ENCODE results near the gene ANKRD29.
A peak's percentile ranks its signal among the peaks of the same experiment; 100 is the strongest.
"Not testable (repeated sequence)": the region's sequence is repeated elsewhere in the genome, so short reads cannot be mapped to it uniquely, and the experiment has no call there.

Gene ANKRD29

GRCh38 chr18:23616258-23616657 is 46.5 kb downstream of the ANKRD29 start:
- no peak for DNase-seq (ENCODE audit: low read depth)

- DNase-seq (ENCODE audit: low read depth), result no peak
Measured at GRCh38 chr18:23614891-23615290, 47.8 kb downstream of the ANKRD29 start.

- DNase-seq (ENCODE audit: low read depth), result no peak
Measured at GRCh38 chr18:23614413-23614812, 48.3 kb downstream of the ANKRD29 start.

- DNase-seq (ENCODE audit: low read depth), result not testable (repeated sequence)
Measured at GRCh38 chr18:23613091-23613475, 49.6 kb downstream of the ANKRD29 start.

GRCh38 chr18:23612434-23613090 is 50.1 kb downstream of the ANKRD29 start:
- DNase-seq (ENCODE audit: low read depth), result no peak

- DNase-seq (ENCODE audit: low read depth), result no peak
Measured at GRCh38 chr18:23609390-23610023, 53.2 kb downstream of the ANKRD29 start.

- no peak for DNase-seq (ENCODE audit: low read depth)
Measured at GRCh38 chr18:23608211-23608610, 54.5 kb downstream of the ANKRD29 start.

- no peak for DNase-seq (ENCODE audit: low read depth)
Measured at GRCh38 chr18:23605941-23606340, 56.8 kb downstream of the ANKRD29 start.

GRCh38 chr18:23599809-23600208 is 62.9 kb downstream of the ANKRD29 start:
- no peak for DNase-seq (ENCODE audit: low read depth)

- DNase-seq (ENCODE audit: low read depth), result no peak
Measured at GRCh38 chr18:23596183-23596582, 66.5 kb downstream of the ANKRD29 start.

GRCh38 chr18:23595591-23595990 is 67.1 kb downstream of the ANKRD29 start:
- no peak for DNase-seq (ENCODE audit: low read depth)

- DNase-seq (ENCODE audit: low read depth), result no peak
Measured at GRCh38 chr18:23593720-23594119, 69.0 kb downstream of the ANKRD29 start.

- no peak for DNase-seq (ENCODE audit: low read depth)
Measured at GRCh38 chr18:23592911-23593310, 69.8 kb downstream of the ANKRD29 start.

GRCh38 chr18:23591011-23591410 is 71.7 kb downstream of the ANKRD29 start:
- no peak for DNase-seq (ENCODE audit: low read depth)

- DNase-seq (ENCODE audit: low read depth), result no peak
Measured at GRCh38 chr18:23588836-23589560, 73.7 kb downstream of the ANKRD29 start.

- no peak for DNase-seq (ENCODE audit: low read depth)
Measured at GRCh38 chr18:23587220-23587642, 75.5 kb downstream of the ANKRD29 start.

- DNase-seq (ENCODE audit: low read depth), result peak; percentile 88
Measured at GRCh38 chr18:23586249-23587196, 76.2 kb downstream of the ANKRD29 start, which contains the start of gene NPC1. NPC1 (minus strand) TSS chr18:23586506; CDS start chr18:23586343, 163 bp downstream.

- DNase-seq (ENCODE audit: low read depth), result no peak
Measured at GRCh38 chr18:23585897-23586248, 76.8 kb downstream of the ANKRD29 start.

GRCh38 chr18:23585007-23585871 is 77.5 kb downstream of the ANKRD29 start:
- DNase-seq (ENCODE audit: low read depth), result no peak

GRCh38 chr18:23584019-23584983 is 78.4 kb downstream of the ANKRD29 start:
- DNase-seq (ENCODE audit: low read depth), result no peak
